Keratinocyte (primary cell): ENCODE results near the gene KLK7. TPM values are rescaled to one million over a fixed set of nuclear protein-coding genes. Genes with fewer than 3 reads are reported as not detected.

Experiments
- DNase-seq: peaks from one replicate; pipeline ENCODE4 v3.0.0-alpha.2; 2011; ENCODE audit warnings: low read depth, missing footprints, low spot score
- FAIRE-seq: peaks from 2 replicates; lab custom pipeline; 2011; peaks lifted over from hg19 to GRCh38; lab: Jason Lieb, UNC
- H2AFZ ChIP-seq: 2 replicates; pipeline ENCODE4 v1.6.0; 2012; ENCODE audit warnings: low read length, control low read depth, inconsistent platforms; ENCODE audit not compliant: control insufficient read depth
- H3K27ac ChIP-seq: 2 replicates; pipeline ENCODE4 v1.5.1; 2011; ENCODE audit warnings: low read length; ENCODE audit not compliant: control insufficient read depth, insufficient read depth
- H3K27me3 ChIP-seq: 3 replicates; pipeline ENCODE4 v1.6.0; 2011; ENCODE audit warnings: low read length; ENCODE audit not compliant: control insufficient read depth, insufficient read depth; ENCODE audit errors: extremely low read depth
- H3K36me3 ChIP-seq, 2 experiments: 2 replicates in 1 of 2; 3 replicates in 1 of 2; pipeline ENCODE4 v1.5.1; 2011; ENCODE audit warnings: low read length in 2 of 2, mild to moderate bottlenecking in 1 of 2; ENCODE audit not compliant: control insufficient read depth in 2 of 2, insufficient read depth in 2 of 2; ENCODE audit errors: extremely low read depth in 1 of 2
- H3K4me1 ChIP-seq: 3 replicates; pipeline ENCODE4 v1.5.1; 2011; ENCODE audit warnings: low read length; ENCODE audit not compliant: control insufficient read depth, insufficient read depth; ENCODE audit errors: extremely low read depth
- H3K4me2 ChIP-seq: 3 replicates; pipeline ENCODE4 v1.6.0; 2011; ENCODE audit warnings: low read depth, low read length; ENCODE audit not compliant: control insufficient read depth, insufficient read depth; ENCODE audit errors: extremely low read depth
- H3K4me3 ChIP-seq, 3 experiments: fragments of 200-600 bp in 1 of 3; sonication (generic) in 1 of 3; 2 replicates in 2 of 3; 3 replicates in 1 of 3; pipeline ENCODE4 v1.5.1; 2011 to 2016; ENCODE audit warnings: low read length in 3 of 3, mild to moderate bottlenecking in 3 of 3, control low read depth in 2 of 3, inconsistent platforms in 1 of 3, low read depth in 1 of 3, mixed read lengths in 1 of 3, mixed run types in 1 of 3, moderate library complexity in 1 of 3; ENCODE audit not compliant: control insufficient read depth in 2 of 3, insufficient read depth in 2 of 3; ENCODE audit errors: extremely low read depth in 1 of 3
- H3K79me2 ChIP-seq: 2 replicates; pipeline ENCODE4 v1.6.0; 2012; ENCODE audit warnings: low read length; ENCODE audit not compliant: control insufficient read depth, insufficient read depth
- H3K9ac ChIP-seq: 3 replicates; pipeline ENCODE4 v1.6.0; 2011; ENCODE audit warnings: low read length; ENCODE audit not compliant: control insufficient read depth, insufficient read depth; ENCODE audit errors: extremely low read depth
- H3K9me1 ChIP-seq: 3 replicates; pipeline ENCODE4 v1.6.0; 2011; ENCODE audit warnings: low read length; ENCODE audit not compliant: control insufficient read depth, insufficient read depth; ENCODE audit errors: extremely low read depth
- H3K9me3 ChIP-seq: 2 replicates; pipeline ENCODE4 v1.5.1; 2012; ENCODE audit warnings: low read depth, low read length; ENCODE audit not compliant: control insufficient read depth
- H4K20me1 ChIP-seq: 3 replicates; pipeline ENCODE4 v1.6.0; 2011; ENCODE audit warnings: low read length; ENCODE audit not compliant: control insufficient read depth, insufficient read depth; ENCODE audit errors: extremely low read depth
- CTCF ChIP-seq, 3 experiments: IDR thresholded peaks in 1 of 3; conservative IDR thresholded peaks in 1 of 3; optimal IDR thresholded peaks in 1 of 3; 2 replicates in 2 of 3; 3 replicates in 1 of 3; pipeline versions ENCODE3 to v1.5.1; 2011; ENCODE audit warnings: low read length in 3 of 3, mild to moderate bottlenecking in 3 of 3, moderate library complexity in 2 of 3, control low read depth in 1 of 3, inconsistent platforms in 1 of 3; ENCODE audit not compliant: insufficient read depth in 2 of 3; ENCODE audit errors: extremely low read depth in 1 of 3
- EZH2 ChIP-seq: IDR thresholded peaks from one replicate; pipeline ENCODE4 v1.6.1; 2012; ENCODE audit warnings: inconsistent platforms, mild to moderate bottlenecking, low read length, moderate library complexity
- dilution Hi-C: fragments of 300-500 bp; cut with MboI; formaldehyde crosslinking; loops from one replicate; pipeline ENCODE4 v1.7.0; 2020; ENCODE audit warnings: low sequenced_read_pairs; ENCODE audit not compliant: extremely low pct_ligation_motif_present
- polyA plus RNA-seq, 5 experiments: library from polyadenylated mRNA; depleted of rRNA in 3 of 5; stranded (reverse) in 3 of 5; stranded (forward) in 1 of 5; unstranded in 1 of 5; fragments of >200 nt; gene quantifications; 1 replicate in 1 of 5; 2 replicates in 3 of 5; 3 replicates in 1 of 5; pipeline versions ENCODE4 v1.2.1 to v1.2.3, GENCODE V29; 2011 to 2012; ENCODE audit warnings: missing spikeins in 2 of 5, low read depth in 1 of 5, low replicate concordance in 1 of 5

KLK7 gene
- polyA plus RNA-seq, 1 donor (not counting 4 experiments of a cell fraction or from before 2014, with no cell fraction given): 29.2 TPM

GRCh38 chr19:50933640-50934039 is 50.1 kb downstream of the KLK7 start:
- peak; percentile 97 for FAIRE-seq
- H2AFZ ChIP-seq: no peak overlapping the region
- peak overlapping the region; percentile 14 for H3K9ac ChIP-seq

GRCh38 chr19:50932690-50933083 is 51.0 kb downstream of the KLK7 start:
- Histone ChIP-seq H3K4me3 (no peak overlapping the region), H3K9me3 (no peaks in the 10 kb centered on the region), H4K20me1 (no peaks in the 10 kb centered on the region), H2AFZ (no peak overlapping the region), H3K27me3 (no peaks in the 10 kb centered on the region), H3K4me2 (peak overlapping the region; percentile 69), H3K36me3 (no peaks in the 10 kb centered on the region), H3K9ac (peak overlapping the region; percentile 58), H3K4me1 (peaks cover 40% of the 10 kb centered on the region), H3K9me1 (no peaks in the 10 kb centered on the region), H3K79me2 (no peaks in the 10 kb centered on the region), H3K27ac (peak overlapping the region; percentile 91)
- FAIRE-seq (peak; percentile 85), DNase-seq (no peak)
- TF ChIP-seq EZH2: no peak
- TF ChIP-seq CTCF (optimal IDR thresholded peaks at IDR 0.05 in 1 of 3, IDR thresholded peaks at IDR 0.05 in 1 of 3, conservative IDR thresholded peaks at IDR 0.05 in 1 of 3; ENCODE audit: extremely low read depth in 1 of 3, insufficient read depth in 2 of 3, low read length in 3 of 3): peak in 1 of 3 experiments; percentile 46
- dilution Hi-C loops: no loop called here

More at GRCh38 chr19:50933640-50934039, 50.1 kb downstream of the KLK7 start:
- Histone ChIP-seq H3K4me1 (peaks cover 40% of the 10 kb centered on the region), H3K27me3 (no peaks in the 10 kb centered on the region), H3K79me2 (no peaks in the 10 kb centered on the region), H3K9me1 (no peaks in the 10 kb centered on the region), H3K36me3 (no peaks in the 10 kb centered on the region), H3K4me3 (no peak overlapping the region), H3K4me2 (peak overlapping the region; percentile 51), H3K27ac (peak overlapping the region; percentile 91), H4K20me1 (no peaks in the 10 kb centered on the region), H3K9me3 (no peaks in the 10 kb centered on the region)
- TF ChIP-seq EZH2 (no peak), CTCF (optimal IDR thresholded peaks at IDR 0.05 in 1 of 3, IDR thresholded peaks at IDR 0.05 in 1 of 3, conservative IDR thresholded peaks at IDR 0.05 in 1 of 3; ENCODE audit: extremely low read depth in 1 of 3, insufficient read depth in 2 of 3, low read length in 3 of 3) (no peak)
- peak; percentile 94 for DNase-seq
- dilution Hi-C loops: no loop called here
